ENCODE results near the gene FBXO10. TPM values are rescaled to one million over a fixed set of nuclear protein-coding genes. Genes with fewer than 3 reads are reported as not detected.

The FBXO10 gene
- total RNA-seq, 2 experiments from 2014 or later, result 0.81 to 2.3 TPM

- DNase-seq (no peak), ATAC-seq (ENCODE audit: poor library complexity) (no peak)
- no peak for TF ChIP-seq CTCF (IDR thresholded peaks at IDR 0.05)
- H3K4me3 ChIP-seq (ENCODE audit: low read length), result no peak overlapping the region
- POLR2A ChIA-PET, result no interaction called here
- no peaks in the 10 kb centered on the region for H3K4me1 ChIP-seq (ENCODE audit: insufficient read depth, low read length)
- CTCF ChIA-PET, result no interaction called here
- no peaks in the 10 kb centered on the region for H3K9me3 Mint-ChIP-seq
- no peak overlapping the region for H3K27ac Mint-ChIP-seq
- no peaks in the 10 kb centered on the region for H3K9me3 ChIP-seq (ENCODE audit: control insufficient read depth in 1 of 2, insufficient read depth in 1 of 2, low read length in 2 of 2)
- H3K36me3 Mint-ChIP-seq (ENCODE audit: low read depth), result peaks cover 3% of the 10 kb centered on the region
- no peaks in the 10 kb centered on the region for H3K4me1 Mint-ChIP-seq (ENCODE audit: low read depth)
- H3K27ac ChIP-seq (ENCODE audit: low read depth in 1 of 2, low read length in 2 of 2), result no peak overlapping the region
- no peaks in the 10 kb centered on the region for H3K36me3 ChIP-seq (ENCODE audit: insufficient read depth, low read length)
- intact Hi-C loops (cut with DNase I, micrococcal nuclease), result no loop called here
- no peaks in the 10 kb centered on the region for H3K27me3 Mint-ChIP-seq
- H3K4me3 Mint-ChIP-seq, result no peak overlapping the region
- no peaks in the 10 kb centered on the region for H3K27me3 ChIP-seq (ENCODE audit: control insufficient read depth in 1 of 2, insufficient read depth in 2 of 2, low read length in 2 of 2)
Measured at GRCh38 chr9:37540634-37541033, 35.5 kb downstream of the FBXO10 start.

GRCh38 chr9:37539634-37540033 is 36.5 kb downstream of the FBXO10 start:
- ATAC-seq (ENCODE audit: poor library complexity) (no peak), DNase-seq (no peak)
- H3K27ac Mint-ChIP-seq, result no peak overlapping the region
- peaks cover 3% of the 10 kb centered on the region for H3K36me3 Mint-ChIP-seq (ENCODE audit: low read depth)
- no peak overlapping the region for H3K4me3 ChIP-seq (ENCODE audit: low read length)
- H3K36me3 ChIP-seq (ENCODE audit: insufficient read depth, low read length), result no peaks in the 10 kb centered on the region
- H3K27me3 ChIP-seq (ENCODE audit: control insufficient read depth in 1 of 2, insufficient read depth in 2 of 2, low read length in 2 of 2), result no peaks in the 10 kb centered on the region
- no peak for TF ChIP-seq CTCF (IDR thresholded peaks at IDR 0.05)
- H3K9me3 Mint-ChIP-seq, result no peaks in the 10 kb centered on the region
- ChIA-PET CTCF (no interaction called here), POLR2A (no interaction called here)
- H3K9me3 ChIP-seq (ENCODE audit: control insufficient read depth in 1 of 2, insufficient read depth in 1 of 2, low read length in 2 of 2), result no peaks in the 10 kb centered on the region
- no peak overlapping the region for H3K27ac ChIP-seq (ENCODE audit: low read depth in 1 of 2, low read length in 2 of 2)
- no peak overlapping the region for H3K4me3 Mint-ChIP-seq
- H3K27me3 Mint-ChIP-seq, result no peaks in the 10 kb centered on the region
- H3K4me1 Mint-ChIP-seq (ENCODE audit: low read depth), result no peaks in the 10 kb centered on the region
- no peaks in the 10 kb centered on the region for H3K4me1 ChIP-seq (ENCODE audit: insufficient read depth, low read length)
- intact Hi-C loops (cut with DNase I, micrococcal nuclease), result no loop called here

GRCh38 chr9:37538099-37538498 is 38.1 kb downstream of the FBXO10 start:
- Histone ChIP-seq H3K27me3 (ENCODE audit: control insufficient read depth in 1 of 2, insufficient read depth in 2 of 2, low read length in 2 of 2) (no peaks in the 10 kb centered on the region), H3K9me3 (ENCODE audit: control insufficient read depth in 1 of 2, insufficient read depth in 1 of 2, low read length in 2 of 2) (no peaks in the 10 kb centered on the region), H3K4me3 (ENCODE audit: low read length) (no peak overlapping the region), H3K4me1 (ENCODE audit: insufficient read depth, low read length) (no peaks in the 10 kb centered on the region), H3K36me3 (ENCODE audit: insufficient read depth, low read length) (no peaks in the 10 kb centered on the region), H3K27ac (ENCODE audit: low read depth in 1 of 2, low read length in 2 of 2) (no peak overlapping the region)
- H3K4me1 Mint-ChIP-seq (ENCODE audit: low read depth), result no peaks in the 10 kb centered on the region
- DNase-seq (no peak), ATAC-seq (ENCODE audit: poor library complexity) (no peak)
- H3K9me3 Mint-ChIP-seq, result no peaks in the 10 kb centered on the region
- CTCF ChIA-PET, result no interaction called here
- intact Hi-C loops (cut with DNase I, micrococcal nuclease), result no loop called here
- H3K4me3 Mint-ChIP-seq, result no peak overlapping the region
- POLR2A ChIA-PET, result no interaction called here
- peaks cover 3% of the 10 kb centered on the region for H3K36me3 Mint-ChIP-seq (ENCODE audit: low read depth)
- H3K27me3 Mint-ChIP-seq, result no peaks in the 10 kb centered on the region
- TF ChIP-seq CTCF (IDR thresholded peaks at IDR 0.05), result no peak
- no peak overlapping the region for H3K27ac Mint-ChIP-seq
